SIG-M5 (cell line): ENCODE data around the gene ABAT.
"Not testable (repeated sequence)": the region's sequence is repeated elsewhere in the genome, so short reads cannot be mapped to it uniquely, and the experiment has no call there.

Source experiments
- DNase-seq: peaks from one replicate; lab custom pipeline; 2025; lab: John Stamatoyannopoulos, UW

Gene ABAT

DNA sequence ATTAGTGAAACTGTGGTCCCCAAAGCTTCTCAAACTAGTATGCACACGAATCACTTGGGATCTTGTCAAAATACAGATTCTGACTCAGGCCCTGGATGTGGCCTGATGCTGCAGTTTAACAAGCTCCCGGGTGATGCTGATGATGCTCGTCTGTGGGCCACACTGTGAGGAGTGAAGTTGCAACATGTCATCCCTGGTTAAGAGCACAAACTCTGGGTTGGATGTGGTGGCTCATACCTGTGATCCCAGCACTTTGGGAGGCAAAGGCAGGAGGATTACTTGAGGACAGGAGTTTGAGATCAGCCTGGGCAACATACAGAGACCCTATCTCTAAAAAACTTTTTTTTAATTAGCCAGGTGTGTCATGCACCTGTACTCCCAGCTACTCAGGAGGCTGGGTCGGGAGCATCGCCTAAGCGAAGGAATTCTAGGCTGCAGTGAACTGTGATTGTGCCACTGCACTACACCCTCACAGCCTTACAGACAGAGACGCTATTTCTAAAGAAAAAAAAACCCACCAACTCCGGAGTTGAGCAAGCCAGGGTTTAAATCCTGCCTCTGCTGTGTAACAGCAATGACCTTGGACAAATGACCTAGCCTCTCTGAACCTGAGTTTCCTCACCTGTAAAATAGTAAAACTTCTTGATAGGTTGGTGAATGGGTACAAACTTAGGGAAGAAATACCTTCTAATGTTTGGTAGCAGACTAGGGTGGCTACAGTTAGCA, 24.4 kb upstream of the ABAT start:
- no peak for DNase-seq

DNA sequence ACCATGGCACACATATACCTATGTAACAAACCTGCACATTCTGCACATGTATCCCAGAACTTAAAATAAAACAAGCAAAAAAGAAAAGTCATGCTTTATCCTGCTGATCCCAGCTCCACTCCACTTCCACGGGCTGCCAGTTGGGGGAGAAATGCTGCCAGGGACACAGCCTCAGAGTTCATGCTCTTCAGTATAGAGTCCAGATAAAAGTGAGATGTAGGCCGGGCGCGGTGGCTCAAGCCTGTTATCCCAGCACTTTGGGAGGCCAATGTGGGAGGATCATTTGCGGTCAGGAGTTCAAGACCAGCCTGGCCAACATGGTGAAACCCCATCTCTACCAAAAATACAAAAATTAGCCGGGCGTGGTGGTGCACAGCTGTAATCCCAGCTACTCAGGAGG, 22.5 kb upstream of the ABAT start:
- not testable (repeated sequence) for DNase-seq

DNA sequence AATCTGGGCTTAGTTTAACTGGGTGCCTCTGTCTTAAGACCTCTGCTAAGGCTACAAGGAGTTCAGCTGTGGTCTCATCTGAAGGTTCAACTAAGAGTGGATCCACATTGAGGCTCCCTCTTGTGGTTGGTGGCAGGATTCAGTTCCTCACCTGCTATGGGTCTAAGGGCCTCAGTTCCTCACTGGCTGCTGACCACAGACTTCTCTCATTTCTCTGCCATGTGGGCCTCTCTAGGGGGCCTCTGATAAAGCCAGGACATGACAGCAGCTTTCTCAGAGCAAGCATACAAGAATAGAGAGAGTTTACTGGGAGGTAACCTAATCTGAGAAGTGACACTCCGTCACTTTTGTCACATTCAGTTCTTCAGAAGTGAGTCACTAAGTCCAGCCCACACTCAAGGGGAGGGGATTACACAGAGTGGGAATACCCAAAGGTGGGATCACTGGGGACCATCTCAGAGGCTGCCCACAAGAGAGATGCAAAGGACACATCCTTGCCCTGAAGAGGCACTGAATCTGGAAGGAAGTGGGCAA, 19.2 kb upstream of the ABAT start:
- no peak for DNase-seq

DNA sequence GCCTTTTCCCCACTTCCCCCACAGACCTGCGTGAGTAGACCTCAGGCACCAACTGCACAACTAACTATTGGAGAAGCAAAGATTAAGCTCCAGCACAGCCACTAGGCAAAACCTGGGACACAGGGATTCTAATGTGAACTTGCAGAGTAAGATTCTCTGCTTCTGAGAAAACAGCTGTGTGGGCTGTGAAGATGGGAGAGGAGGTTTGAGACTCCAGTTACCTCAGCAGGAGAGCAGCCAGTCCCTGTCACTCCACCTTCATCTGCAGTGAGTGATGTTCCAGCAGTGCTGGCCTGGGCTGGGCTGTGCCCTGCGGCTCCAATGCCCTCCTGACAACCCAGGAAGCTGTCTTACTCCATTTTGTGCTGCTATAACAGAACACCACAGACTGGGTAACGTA, 18.0 kb upstream of the ABAT start:
- DNase-seq = no peak

DNA sequence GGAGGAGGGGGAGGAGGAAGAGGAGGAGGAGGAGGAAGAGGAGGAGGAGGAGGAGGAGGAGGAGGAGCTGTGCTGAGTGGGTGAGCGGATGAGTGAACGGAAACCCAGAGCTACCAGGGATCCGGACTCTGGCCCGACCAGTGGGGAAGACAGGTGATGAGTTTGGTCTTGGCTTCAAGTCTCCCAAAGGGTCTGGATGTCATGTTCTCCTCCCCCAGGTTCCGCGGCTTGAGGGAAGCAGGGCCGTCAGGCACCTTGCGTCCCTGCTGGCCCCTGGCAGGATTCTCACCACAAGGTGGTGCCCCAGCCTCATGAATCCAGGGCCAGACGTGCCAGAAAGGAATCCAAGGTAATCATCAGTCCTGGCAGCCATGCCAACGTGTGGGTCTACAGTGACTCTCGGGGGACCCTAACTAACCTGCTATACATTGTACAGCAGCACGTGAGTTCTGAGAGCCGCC, 13.5 kb upstream of the ABAT start:
- DNase-seq = no peak

DNA sequence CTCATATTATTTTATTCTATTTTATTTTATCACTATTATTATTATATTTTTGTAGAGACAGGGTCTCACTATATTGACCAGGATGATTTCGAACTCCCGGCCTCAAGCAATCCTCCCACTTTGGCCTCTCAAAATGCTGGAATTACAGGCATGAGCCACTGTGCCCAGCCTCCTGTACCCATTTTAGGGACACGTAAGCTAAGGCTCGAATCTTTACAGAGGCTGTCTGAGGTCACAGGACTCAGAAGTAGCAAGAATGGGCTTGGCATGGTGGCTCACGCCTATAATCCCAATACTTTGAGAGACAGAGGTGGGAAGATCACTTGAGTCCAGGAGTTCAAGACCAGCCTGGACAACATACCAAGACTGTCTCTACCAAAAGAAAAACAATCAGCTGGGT, 12.7 kb upstream of the ABAT start:
- no peak for DNase-seq

DNA sequence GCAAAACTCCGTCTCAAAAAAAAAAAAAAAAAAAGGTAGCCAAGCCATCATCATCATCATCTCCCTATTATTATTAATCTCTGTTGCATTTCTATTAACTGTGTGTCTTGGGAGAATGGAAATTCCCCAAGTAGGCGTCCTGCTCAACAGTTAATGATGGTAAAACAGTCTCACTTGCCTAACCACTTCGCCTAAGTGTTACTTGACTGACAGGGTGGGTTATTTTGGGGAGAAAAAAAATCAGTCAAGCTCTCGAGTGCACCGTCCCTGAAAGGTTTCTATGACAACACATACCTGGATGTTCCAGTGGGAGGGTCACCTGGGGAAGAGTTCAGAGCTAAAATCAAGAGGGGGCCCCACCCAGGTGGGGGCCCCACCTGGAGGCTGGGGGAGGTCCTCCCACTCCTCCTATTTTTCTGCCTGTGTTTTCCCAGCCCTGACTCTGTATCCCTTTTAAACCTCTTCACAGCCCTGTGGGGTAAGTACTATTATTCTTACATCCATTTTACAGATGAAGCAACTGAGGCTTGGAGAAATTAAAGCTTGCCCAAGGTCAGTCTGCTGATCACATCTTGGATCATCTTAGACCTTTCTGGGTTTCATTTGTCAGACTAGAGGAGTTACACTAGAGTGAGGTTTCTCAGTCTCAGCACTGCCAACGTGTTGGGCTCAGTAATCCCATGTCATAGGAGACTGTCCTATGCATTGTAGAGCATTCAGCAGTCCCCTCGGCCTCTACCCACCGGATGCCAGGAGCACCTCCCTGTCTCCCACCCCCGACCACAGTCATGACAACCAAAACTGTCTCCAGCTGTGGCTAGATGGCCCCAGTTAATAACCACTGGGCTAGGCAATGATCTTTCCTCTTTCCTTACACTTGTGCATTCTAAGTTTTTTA, 11.0 kb upstream of the ABAT start:
- DNase-seq = no peak

DNA sequence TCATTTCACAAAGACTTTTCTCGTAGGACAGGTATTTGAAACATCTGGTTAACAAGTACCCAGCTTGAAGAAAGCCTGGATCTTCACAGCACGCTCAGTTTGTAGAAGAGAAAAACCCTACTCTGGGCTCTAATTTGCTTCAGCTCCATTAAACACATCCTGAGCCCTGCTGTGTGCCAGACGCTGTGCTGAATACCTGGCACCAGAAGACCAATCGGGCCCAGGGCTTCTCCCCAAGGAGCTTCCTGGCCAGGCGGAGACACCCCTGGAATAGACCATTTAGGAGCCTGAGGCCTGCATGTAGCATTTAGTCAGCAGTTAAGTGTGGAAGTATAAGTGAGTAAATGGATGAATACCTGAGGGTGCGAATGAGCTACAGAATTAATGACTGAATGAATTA, 8.9 kb upstream of the ABAT start:
- no peak for DNase-seq

DNA sequence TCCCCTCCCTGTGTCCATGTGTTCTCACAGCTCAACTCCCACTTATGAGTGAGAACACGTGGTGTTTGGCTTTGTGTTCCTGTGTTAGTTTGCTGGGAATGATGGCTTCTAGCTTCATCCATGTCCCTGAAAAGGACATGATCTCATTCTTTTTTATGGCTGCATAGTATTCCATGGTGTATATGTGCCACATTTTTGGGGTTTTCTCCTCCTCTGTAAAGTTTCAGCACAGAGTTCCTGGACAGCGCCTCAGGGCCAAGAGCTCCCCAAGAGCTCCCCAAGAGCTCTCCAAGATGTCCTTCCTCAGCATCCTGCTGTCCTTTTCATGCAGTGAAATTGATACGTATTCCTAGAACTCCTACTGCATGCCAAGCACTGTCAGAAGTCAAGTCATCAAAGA, 6.9 kb upstream of the ABAT start:
- DNase-seq = no peak

DNA sequence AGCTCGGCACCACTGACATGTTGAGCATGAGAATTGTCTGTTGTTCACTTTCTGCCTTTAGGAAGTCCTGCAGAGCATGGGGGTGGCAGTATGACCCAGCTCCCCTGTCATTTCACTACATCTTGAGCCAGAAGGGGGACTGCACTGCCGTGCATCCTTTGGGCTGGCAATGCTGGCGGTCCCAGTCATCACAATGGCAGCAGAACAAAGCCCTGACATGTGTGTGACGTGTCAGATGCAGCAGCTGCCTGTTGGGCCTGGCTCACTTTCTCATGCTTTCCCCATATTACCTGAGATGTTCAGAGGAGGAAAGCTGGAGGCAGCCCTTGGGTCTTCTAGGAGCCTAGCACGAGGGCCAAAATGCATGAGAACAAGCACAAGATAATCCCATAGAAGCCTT, 6.3 kb upstream of the ABAT start:
- no peak for DNase-seq

DNA sequence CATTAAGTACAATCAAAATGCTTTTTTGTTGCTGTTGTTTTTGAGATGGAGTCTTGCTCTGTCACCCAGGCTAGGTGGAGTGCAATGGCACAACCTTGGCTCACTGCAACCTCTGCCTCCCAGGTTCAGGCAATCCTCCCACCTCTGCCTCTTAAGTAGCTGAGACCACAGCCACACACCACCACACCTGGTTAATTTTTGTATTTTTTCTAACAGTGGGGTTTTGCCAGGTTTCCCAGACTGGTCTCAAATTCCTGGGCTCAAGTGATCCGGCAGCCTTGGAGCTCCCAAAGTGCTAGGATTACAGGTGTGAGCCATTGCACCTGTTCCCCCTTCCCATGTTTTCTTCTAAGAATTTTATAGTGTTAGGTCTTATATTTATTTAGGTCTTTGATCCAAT, 4.9 kb upstream of the ABAT start:
- no peak for DNase-seq

DNA sequence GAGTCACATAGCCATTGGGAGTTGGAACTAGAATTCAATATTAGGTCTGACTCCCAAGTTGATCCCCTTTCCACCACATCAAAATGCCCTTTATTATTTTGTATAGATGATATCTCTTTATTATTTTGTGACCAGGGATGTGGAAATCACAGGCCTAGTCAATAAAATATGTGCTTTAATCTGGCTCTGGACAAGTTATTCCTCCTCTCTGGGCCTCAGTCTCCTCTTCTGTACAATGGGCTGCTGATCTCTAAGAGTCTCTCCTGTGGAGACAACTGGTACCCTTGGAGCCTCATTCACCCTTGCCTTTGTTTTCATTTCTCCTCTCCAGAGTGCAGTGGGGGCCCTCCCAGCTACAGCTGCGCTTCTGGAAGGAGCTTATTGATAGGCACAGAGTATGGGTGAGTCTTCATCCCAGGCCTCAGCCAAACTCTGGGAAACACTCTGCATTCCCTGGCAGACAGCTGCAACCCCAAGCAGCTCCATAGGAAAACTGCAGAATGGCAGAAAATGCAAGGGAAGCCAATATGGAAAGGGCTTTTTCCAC, 4.3 kb upstream of the ABAT start:
- DNase-seq = no peak

DNA sequence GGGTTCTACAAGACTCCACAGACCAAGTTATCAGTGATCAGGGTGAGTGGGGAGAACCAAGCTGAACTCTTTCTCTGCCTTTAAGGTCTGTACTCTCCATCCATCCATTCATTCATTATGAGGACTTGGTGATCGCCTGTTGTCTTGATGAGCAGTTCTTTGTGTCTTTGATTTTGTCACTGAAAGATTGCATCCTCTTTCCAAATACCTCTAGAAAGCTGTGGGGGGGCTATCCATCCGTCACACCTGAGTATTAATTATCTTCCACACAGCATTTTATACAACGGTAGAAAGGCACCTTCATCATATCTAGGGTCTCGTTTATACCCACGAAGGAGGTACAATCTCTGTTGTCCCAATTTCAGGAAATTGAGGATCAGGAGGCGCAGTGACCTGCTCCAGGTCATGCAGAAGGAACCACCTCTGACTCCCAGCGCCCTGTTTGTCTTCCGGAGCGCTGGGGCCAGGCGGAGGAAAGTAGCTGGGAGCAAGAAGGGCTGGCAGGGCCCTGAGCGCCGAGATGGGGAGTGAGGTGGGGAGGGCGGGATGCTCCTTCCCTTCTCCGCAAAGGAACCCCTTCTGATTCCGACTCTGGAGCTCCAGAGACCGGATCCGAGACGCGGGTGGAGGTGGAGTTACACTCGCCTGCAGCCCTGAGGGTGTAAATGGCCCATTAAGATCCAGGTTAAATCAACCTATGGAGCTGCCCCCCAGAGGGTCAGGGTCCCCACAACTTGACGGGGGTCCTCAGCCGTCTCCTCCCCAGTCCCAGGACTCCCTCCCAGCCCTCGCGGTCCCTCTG, 605 bp upstream of the ABAT start:
- no peak for DNase-seq

DNA sequence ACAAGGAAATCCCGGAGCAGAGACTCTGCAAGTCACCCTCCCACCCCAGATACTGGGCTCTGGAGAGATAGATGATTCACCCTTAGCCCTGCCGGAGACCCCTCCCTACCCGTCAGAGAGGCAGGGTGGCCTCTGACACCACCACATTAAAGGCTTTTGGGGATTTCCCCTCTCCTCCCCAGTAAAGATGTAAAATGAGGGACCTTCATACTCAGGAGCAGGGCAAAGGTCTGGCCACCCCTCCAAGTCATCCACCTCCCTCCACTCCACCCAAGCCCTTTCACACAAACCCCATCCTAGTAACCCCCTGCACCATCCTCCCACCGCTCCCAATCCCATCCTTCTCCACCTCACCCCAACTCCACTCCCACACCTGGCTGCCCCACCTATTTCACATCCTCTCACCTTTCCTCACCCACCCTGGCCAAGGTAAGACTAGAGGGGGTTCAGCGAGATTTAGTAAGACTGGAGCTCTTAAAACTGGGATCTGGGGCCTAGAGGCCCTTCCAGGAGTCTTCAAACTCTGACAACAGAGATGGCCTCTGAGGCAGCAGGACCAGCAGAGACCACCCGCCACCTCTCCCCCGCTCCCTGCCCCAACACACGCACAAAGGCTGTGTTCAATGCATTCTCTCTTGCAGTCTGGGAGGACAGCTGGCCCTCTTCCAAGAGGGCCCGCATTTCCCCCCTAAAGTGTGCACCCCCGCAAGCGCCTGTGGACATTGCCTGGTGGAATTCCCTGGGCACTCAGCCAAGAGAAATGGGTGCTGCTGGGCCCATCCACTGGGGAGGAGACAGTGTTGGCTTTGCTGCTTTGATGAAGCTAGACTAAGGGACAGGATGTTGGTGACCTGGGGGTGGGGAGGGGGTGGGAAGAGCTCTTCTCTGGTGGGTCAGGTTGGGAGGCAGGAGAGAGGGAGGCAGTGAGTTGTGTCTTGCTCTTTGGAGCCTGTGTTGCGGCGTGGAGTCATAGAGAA, 1.1 kb downstream of the ABAT start:
- DNase-seq = no peak

DNA sequence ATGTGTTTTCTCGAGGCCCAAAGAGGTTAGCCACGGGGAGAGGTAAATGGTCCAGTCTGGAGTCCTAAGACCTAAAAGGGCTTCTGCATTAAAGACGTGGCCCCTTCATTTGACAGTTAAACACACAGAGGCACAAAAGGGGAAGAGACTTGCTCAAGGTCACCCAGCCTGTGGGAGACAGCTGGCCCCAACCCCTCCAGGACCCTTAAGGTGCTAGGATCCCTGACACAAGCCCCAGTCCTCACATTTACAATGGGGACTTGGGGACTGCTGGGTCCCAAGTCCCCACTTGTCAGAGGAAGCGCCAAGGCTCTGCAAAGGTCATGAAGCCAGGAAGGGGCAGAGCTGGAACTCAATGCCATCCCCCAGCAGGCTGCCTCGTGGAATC, 1.7 kb downstream of the ABAT start:
- no peak for DNase-seq

DNA sequence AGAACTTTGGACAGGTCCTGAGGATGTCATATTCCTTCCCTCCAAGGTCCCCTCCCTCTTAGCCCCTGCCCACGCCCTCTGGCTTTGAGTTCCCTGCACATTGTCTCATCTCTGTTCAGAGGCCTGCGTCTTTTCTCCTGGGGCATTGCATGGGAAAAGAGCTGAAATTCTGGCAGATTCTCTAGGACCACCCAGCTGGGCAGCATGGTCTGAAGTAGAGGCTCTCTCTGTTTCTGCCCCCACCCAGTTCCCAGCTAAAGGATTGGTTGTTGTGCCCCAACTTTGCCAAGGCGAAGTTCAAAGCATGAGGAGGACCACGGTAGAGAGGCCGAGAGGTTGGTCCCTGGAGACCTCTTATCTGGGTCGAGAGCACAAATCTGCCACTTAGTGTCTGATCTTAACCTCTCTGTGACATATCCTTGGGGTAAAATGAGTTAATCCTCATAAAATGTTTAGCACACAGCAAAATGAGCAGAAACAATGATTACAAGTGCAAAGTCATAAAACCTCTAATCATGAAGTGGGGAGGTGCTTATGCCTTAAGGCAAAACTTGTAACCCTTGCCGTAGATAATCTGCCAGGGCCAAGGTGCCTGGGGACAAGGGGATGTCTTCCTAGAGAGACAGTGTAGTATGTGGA, 2.4 kb downstream of the ABAT start:
- DNase-seq = no peak

DNA sequence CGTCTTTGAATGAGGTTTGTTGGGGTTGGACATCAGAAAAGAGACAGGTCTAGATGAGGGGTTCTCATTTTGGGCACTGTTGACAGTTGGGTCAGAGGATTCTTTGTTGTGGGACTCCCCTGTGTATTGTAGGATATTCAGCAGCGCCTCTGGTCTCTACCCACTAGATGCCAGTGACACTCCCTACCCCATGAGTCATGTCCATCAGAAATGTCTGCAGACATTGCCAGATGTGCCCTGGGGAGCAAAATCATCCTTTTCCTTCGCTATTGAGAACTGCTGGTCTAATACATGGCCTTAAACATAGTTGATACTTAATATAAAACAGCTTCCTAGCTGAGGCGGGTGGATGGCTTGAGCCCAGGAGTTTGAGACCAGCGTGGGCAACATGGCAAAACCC, 3.1 kb downstream of the ABAT start:
- no peak for DNase-seq

DNA sequence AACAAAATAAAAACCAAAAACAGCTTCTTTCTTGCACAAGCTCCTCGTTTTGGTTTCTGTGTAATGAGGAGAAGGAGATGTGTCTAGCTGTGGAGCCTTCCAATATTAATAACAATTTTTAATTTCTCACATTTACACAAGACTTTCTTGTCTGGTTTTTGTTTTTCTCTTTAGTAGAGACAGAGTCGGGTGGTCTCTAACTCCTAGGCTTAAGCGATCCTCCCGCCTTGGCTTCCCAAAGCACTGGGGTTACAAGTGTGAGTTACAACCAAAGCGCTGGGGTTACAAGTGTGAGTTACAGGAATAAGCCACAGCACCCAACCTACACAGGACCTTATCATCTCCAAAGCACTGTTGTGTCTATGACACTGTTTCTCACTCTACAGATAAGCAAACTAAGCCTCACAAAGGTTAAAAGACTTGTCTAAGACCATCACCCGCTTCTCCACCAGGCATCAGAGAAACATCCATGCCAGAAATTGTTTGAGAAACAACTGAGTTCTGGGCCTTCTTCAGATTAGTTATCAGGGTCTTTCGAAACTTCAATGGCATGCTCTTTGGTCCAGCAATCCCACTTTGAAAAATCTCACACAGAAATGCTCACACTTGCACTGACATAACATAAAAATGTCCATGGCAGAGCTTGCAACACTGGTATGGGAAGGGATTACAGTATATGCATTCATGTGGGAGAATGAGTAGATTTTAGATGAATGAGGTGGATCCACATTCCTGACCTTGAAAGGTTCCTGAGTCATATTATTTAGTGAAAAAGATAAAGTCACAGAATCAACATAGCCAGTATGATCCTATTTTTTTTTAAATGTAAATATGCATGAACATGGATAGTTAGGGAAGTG, 3.9 kb downstream of the ABAT start:
- DNase-seq = no peak

DNA sequence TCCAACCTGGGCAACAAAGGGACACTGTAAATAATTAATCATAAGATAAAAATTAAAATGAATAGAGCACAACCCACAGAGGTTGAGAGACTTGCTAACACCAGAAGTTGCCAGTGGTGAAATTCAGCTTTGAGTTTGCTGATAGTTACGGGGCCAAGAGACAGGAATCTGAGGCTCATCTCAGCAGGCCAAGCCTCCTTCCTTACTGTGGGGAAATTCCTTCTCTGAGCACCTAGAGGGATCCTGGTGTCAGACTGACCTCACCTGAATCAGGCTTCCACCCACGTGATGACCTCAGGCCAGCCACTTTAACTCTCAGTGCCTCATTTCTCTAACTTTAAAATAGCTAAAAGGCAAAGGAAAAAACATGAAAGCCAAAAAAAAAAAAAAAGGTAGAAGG, 4.7 kb downstream of the ABAT start:
- DNase-seq = no peak
